22Rv1 (cell line): Measurements from ENCODE around the gene IL19.
A peak's percentile ranks its signal among the peaks of the same experiment; 100 is the strongest.

ENCODE experiments used
- H3K27ac ChIP-seq: fragments of 450-650 bp; 2 replicates; pipeline ENCODE4 v1.5.1; 2017
- ZFX ChIP-seq: fragments of 450-650 bp; IDR thresholded peaks from 2 replicates; pipeline ENCODE4 v1.6.1; 2017; ENCODE audit warnings: antibody characterized with exemption, borderline replicate concordance
- TF ChIP-seq, protein P1 (sequence below): fragments of 450-650 bp; IDR thresholded peaks from 2 replicates; pipeline ENCODE4 v1.5.1; 2017; ENCODE audit warnings: mild to moderate bottlenecking

The IL19 gene

DNA sequence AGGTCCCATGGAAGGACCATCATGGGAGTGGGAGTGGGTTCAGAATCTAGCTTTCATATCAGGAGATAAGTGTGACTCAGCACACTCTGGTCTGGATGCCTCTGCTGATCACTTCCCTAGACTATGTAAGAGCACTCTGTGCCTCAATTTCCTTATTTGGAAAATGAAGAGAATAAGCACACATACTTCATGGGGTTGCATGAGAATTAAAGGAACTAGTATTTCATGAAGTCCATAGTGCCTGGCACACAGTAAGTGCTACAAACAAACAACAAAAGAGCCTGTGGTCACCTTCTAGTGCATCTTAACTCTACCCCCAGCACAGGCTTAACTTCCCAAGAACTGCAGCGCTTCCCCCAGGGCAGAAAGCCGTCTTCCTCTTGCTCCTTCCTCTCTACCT, 85.3 kb downstream of the IL19 start:
- no peak overlapping the region for H3K27ac ChIP-seq
- TF ChIP-seq ZFX, result no peak
- TF ChIP-seq, protein P1, sequence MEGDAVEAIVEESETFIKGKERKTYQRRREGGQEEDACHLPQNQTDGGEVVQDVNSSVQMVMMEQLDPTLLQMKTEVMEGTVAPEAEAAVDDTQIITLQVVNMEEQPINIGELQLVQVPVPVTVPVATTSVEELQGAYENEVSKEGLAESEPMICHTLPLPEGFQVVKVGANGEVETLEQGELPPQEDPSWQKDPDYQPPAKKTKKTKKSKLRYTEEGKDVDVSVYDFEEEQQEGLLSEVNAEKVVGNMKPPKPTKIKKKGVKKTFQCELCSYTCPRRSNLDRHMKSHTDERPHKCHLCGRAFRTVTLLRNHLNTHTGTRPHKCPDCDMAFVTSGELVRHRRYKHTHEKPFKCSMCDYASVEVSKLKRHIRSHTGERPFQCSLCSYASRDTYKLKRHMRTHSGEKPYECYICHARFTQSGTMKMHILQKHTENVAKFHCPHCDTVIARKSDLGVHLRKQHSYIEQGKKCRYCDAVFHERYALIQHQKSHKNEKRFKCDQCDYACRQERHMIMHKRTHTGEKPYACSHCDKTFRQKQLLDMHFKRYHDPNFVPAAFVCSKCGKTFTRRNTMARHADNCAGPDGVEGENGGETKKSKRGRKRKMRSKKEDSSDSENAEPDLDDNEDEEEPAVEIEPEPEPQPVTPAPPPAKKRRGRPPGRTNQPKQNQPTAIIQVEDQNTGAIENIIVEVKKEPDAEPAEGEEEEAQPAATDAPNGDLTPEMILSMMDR, result no peak

DNA sequence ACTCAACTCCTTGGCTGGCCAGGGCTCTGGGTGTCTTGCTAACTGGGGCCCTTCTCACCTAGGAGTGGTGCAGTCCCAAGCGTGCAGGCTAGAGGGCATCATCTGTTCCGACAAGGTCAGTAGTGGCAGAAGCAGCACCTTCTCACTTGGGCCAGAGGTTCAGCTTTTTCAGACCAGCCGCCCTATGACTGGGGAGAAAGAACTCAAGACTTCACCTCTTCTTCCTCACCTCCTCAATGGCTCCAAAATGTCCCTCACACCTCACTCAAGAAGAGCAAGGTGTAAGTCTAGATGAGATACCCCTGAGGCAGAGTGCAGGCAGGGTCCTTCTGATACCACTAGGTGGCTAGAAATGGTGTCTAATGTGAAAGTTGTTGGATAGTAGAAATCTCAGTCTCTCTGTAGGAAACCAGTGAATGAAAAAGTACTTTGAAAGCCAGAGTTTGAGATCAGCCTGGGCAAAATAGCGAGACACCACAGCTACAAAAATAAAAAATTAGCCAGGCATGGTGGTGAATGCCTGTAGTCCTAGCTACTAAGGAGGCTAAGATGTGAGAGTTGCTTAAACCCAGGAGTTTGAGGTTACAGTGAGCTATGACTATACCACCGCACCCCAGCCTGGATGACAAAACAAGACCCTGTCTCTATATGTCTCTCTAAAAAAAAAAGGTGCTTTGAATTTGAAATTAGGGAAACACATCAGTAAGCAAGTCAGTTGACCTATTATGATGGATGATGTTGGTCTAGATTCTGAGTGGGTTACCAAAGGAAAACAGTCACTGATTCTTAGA, 86.3 kb downstream of the IL19 start:
- TF ChIP-seq, protein P1, result peak; percentile 47
- TF ChIP-seq ZFX, result no peak
- no peak overlapping the region for H3K27ac ChIP-seq

DNA sequence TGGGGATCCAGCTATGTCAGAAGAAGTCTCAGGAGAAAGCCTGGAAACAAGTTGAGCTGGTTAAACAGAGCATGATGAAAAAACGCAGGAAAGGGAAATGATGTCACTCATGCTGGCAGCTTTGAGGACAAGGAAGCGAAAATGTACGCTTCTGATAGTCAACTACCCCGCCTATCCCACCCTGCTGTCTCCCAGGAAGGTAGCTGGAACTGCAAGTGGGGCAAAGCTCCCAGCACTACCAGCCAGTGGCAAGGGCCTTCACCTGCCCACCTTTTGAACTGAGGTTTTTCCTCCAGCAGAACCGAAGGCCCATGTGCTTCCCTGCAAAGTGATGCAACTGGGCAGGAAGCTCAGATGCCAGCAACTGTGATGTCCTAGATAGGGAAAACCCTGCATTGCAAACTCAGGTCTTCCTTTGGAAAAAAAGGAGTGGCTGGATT, 88.5 kb downstream of the IL19 start:
- H3K27ac ChIP-seq, result no peak overlapping the region
- TF ChIP-seq, protein P1, result no peak
- TF ChIP-seq ZFX, result no peak

DNA sequence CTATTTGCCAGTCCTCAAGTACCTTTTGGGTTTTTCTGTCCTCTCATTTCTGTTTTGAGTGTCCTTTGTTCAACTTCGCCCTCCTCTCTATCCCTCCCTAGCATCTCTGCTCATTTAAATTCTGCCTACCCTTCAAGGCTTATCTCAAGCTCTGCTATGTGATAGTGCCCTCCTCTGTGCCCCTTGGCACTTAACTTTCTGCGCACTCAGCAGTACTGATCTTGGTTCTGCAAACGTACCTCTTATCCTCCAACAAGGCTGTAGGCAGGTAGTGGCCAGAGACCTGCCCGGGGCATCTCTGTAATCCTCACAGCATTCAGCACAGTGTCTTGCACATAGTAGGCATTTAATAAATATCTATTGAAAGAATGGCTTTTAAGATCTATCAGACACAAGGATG, 89.6 kb downstream of the IL19 start:
- no peak overlapping the region for H3K27ac ChIP-seq
- no peak for TF ChIP-seq ZFX
- TF ChIP-seq, protein P1, result no peak

DNA sequence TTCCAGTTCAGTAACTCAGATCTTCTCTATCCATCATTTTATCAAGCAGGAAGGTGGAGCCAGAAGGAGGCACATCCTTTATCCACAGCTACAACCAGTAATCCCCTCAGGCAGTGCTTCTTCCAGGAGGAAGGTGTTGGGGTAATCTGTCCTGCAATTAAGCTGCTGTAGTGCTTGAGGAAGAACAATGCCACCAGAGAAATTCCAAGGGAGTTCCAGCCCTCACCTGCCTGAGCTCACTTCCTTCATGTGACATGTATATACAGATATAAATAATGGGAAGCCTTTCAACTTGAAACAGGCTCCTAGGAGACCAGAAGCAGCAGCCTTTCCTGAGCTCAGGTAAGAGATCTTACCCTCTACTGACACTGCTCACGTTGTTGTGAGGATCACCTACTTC, 92.7 kb downstream of the IL19 start:
- no peak for TF ChIP-seq ZFX
- TF ChIP-seq, protein P1, result no peak
- H3K27ac ChIP-seq, result no peak overlapping the region

DNA sequence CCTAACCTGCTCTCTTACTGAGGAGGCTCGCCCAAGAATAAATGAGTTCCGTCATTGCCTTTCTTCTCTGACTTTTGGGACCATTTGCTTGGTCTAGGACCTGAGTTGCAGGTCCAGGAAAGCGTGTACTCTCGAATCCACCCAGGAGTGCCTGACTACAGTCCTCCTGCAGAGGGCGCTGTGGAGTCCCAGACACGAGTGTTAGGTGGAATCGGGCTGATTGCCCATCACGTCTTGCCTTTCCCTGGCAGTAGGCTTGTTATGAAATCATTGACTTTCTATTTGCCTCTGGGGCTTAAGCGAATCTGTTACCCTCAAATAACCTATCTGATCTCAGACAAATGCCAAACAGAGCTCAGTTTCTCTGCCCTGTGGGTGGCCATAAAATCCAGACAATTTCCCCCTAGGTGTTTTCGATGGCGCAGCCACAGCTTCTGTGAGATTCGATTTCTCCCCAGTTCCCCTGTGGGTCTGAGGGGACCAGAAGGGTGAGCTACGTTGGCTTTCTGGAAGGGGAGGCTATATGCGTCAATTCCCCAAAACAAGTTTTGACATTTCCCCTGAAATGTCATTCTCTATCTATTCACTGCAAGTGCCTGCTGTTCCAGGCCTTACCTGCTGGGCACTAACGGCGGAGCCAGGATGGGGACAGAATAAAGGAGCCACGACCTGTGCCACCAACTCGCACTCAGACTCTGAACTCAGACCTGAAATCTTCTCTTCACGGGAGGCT, 94.5 kb downstream of the IL19 start, which contains the start of gene IL20:
Gene IL20, plus strand, starts transcription at position 685 of the 733 bp plus-strand sequence. CDS start 230 bp downstream, outside the sequence.
- no peak for TF ChIP-seq ZFX
- TF ChIP-seq, protein P1, result peak; percentile 99
- H3K27ac ChIP-seq, result no peak within 1 kb of the TSS

DNA sequence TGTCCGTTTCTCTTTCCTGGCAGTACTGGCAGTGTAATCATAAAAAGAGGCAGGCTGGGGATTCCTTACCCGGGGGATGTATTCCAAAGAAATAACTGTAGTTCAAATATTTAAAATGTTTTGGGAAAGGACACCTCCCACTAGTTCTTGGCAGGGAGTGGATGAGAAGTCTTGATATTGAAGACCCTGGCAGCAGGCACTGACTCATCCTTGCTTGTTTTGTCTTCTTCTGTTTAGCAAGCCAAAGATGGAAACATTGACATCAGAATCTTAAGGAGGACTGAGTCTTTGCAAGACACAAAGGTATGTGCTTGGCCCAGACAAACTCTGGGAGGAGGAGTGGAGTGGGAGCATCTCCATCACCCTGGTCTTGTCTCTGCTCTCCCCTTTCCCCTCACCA, 95.5 kb downstream of the IL19 start:
- no peak for TF ChIP-seq ZFX
- TF ChIP-seq, protein P1, result no peak
- no peak overlapping the region for H3K27ac ChIP-seq
